Measurements from ENCODE around the gene DHRS7B. TPM values are rescaled to one million over a fixed set of nuclear protein-coding genes. Genes with fewer than 3 reads are reported as not detected.
A peak's percentile ranks its signal among the peaks of the same experiment; 100 is the strongest.
"Not testable (repeated sequence)": the region's sequence is repeated elsewhere in the genome, so short reads cannot be mapped to it uniquely, and the experiment has no call there.

DHRS7B gene
- total RNA-seq, 1 experiment from 2014 or later, result 20.8 TPM

GRCh38 chr17:21173543-21173942 is 46.8 kb downstream of the DHRS7B start:
- Histone ChIP-seq H3K36me3 (no peaks in the 10 kb centered on the region), H3K27me3 (no peaks in the 10 kb centered on the region), H3K4me1 (no peaks in the 10 kb centered on the region), H3K4me3 (no peak overlapping the region), H3K9me3 (replicated peaks) (no peaks in the 10 kb centered on the region), H3K27ac (no peak overlapping the region)
- no peak for DNase-seq

GRCh38 chr17:21174186-21174585 is 47.4 kb downstream of the DHRS7B start:
- H3K4me1 ChIP-seq, result no peaks in the 10 kb centered on the region
- no peaks in the 10 kb centered on the region for H3K9me3 ChIP-seq (replicated peaks)
- no peaks in the 10 kb centered on the region for H3K36me3 ChIP-seq
- H3K27ac ChIP-seq, result no peak overlapping the region
- H3K27me3 ChIP-seq, result no peaks in the 10 kb centered on the region
- DNase-seq, result no peak
- no peak overlapping the region for H3K4me3 ChIP-seq

- Histone ChIP-seq H3K9me3 (replicated peaks) (no peaks in the 10 kb centered on the region), H3K27me3 (no peaks in the 10 kb centered on the region), H3K36me3 (no peaks in the 10 kb centered on the region), H3K27ac (no peak overlapping the region), H3K4me3 (no peak overlapping the region), H3K4me1 (no peaks in the 10 kb centered on the region)
- no peak for DNase-seq
Observed at GRCh38 chr17:21174713-21175112, 47.9 kb downstream of the DHRS7B start.

GRCh38 chr17:21176773-21177395 is 50.1 kb downstream of the DHRS7B start:
- Histone ChIP-seq H3K4me1 (no peaks in the 10 kb centered on the region), H3K9me3 (replicated peaks) (no peaks in the 10 kb centered on the region; the same call in 1 of the 2 replicates), H3K4me3 (no peak overlapping the region), H3K36me3 (no peaks in the 10 kb centered on the region), H3K27ac (no peak overlapping the region), H3K27me3 (no peaks in the 10 kb centered on the region)
- DNase-seq, result no peak

- Histone ChIP-seq H3K27ac (no peak overlapping the region), H3K4me3 (no peak overlapping the region), H3K27me3 (no peaks in the 10 kb centered on the region), H3K9me3 (replicated peaks) (no peaks in the 10 kb centered on the region; the same call in 1 of the 2 replicates), H3K36me3 (no peaks in the 10 kb centered on the region), H3K4me1 (no peaks in the 10 kb centered on the region)
- DNase-seq, result no peak
Observed at GRCh38 chr17:21177401-21177800, 50.6 kb downstream of the DHRS7B start.

GRCh38 chr17:21177854-21178600 is 51.3 kb downstream of the DHRS7B start:
- no peaks in the 10 kb centered on the region for H3K4me1 ChIP-seq
- no peak for DNase-seq

GRCh38 chr17:21183468-21183867 is 56.7 kb downstream of the DHRS7B start:
- Histone ChIP-seq H3K27ac (no peak overlapping the region), H3K36me3 (peaks cover 3% of the 10 kb centered on the region; the same call in 1 of the 2 replicates), H3K4me1 (peaks cover 4% of the 10 kb centered on the region; the same call in 1 of the 2 replicates), H3K4me3 (no peak overlapping the region), H3K27me3 (no peaks in the 10 kb centered on the region), H3K9me3 (replicated peaks) (no peaks in the 10 kb centered on the region; the same call in 1 of the 2 replicates)
- peak in 1 of 2 experiments; percentile 45 for DNase-seq

More at GRCh38 chr17:21177854-21178600, 51.3 kb downstream of the DHRS7B start:
- H3K9me3 ChIP-seq (replicated peaks), result no peaks in the 10 kb centered on the region; the same call in 1 of the 2 replicates
- H3K27ac ChIP-seq, result no peak overlapping the region
- H3K4me3 ChIP-seq, result no peak overlapping the region
- H3K27me3 ChIP-seq, result no peaks in the 10 kb centered on the region
- no peaks in the 10 kb centered on the region for H3K36me3 ChIP-seq

GRCh38 chr17:21184570-21184969 is 57.8 kb downstream of the DHRS7B start:
- H3K27ac ChIP-seq, result no peak overlapping the region
- H3K4me3 ChIP-seq, result no peak overlapping the region
- no peak for DNase-seq
- peaks cover 3% of the 10 kb centered on the region; the same call in 1 of the 2 replicates for H3K36me3 ChIP-seq
- no peaks in the 10 kb centered on the region for H3K27me3 ChIP-seq
- no peaks in the 10 kb centered on the region; the same call in 1 of the 2 replicates for H3K9me3 ChIP-seq (replicated peaks)
- H3K4me1 ChIP-seq, result peaks cover 4% of the 10 kb centered on the region; the same call in 1 of the 2 replicates

GRCh38 chr17:21185061-21185460 is 58.3 kb downstream of the DHRS7B start:
- no peak for DNase-seq
- H3K4me1 ChIP-seq, result peaks cover 4% of the 10 kb centered on the region
- peaks cover 3% of the 10 kb centered on the region; the same call in 1 of the 2 replicates for H3K36me3 ChIP-seq
- H3K4me3 ChIP-seq, result no peak overlapping the region
- no peaks in the 10 kb centered on the region; the same call in 1 of the 2 replicates for H3K9me3 ChIP-seq (replicated peaks)
- no peak overlapping the region for H3K27ac ChIP-seq
- no peaks in the 10 kb centered on the region for H3K27me3 ChIP-seq

- H3K27me3 ChIP-seq, result no peaks in the 10 kb centered on the region
- H3K36me3 ChIP-seq, result peaks cover 3% of the 10 kb centered on the region; the same call in 1 of the 2 replicates
- H3K4me1 ChIP-seq, result peaks cover 16% of the 10 kb centered on the region
- H3K9me3 ChIP-seq (replicated peaks), result no peaks in the 10 kb centered on the region; the same call in 1 of the 2 replicates
- H3K4me3 ChIP-seq, result no peak overlapping the region
- H3K27ac ChIP-seq, result no peak overlapping the region
- no peak for DNase-seq
Observed at GRCh38 chr17:21186399-21187187, 59.8 kb downstream of the DHRS7B start.

GRCh38 chr17:21189361-21189760 is 62.6 kb downstream of the DHRS7B start:
- no peak overlapping the region for H3K4me3 ChIP-seq
- no peak for DNase-seq
- H3K4me1 ChIP-seq, result peaks cover 40% of the 10 kb centered on the region
- H3K9me3 ChIP-seq (replicated peaks), result no peaks in the 10 kb centered on the region
- H3K27ac ChIP-seq, result no peak overlapping the region
- peaks cover 3% of the 10 kb centered on the region; the same call in 1 of the 2 replicates for H3K36me3 ChIP-seq
- H3K27me3 ChIP-seq, result no peaks in the 10 kb centered on the region

GRCh38 chr17:21190078-21190477 is 63.3 kb downstream of the DHRS7B start:
- H3K4me1 ChIP-seq, result peaks cover 45% of the 10 kb centered on the region
- no peaks in the 10 kb centered on the region for H3K27me3 ChIP-seq
- peak; percentile 58 to 79 for DNase-seq
- no peaks in the 10 kb centered on the region for H3K9me3 ChIP-seq (replicated peaks)
- no peak overlapping the region for H3K27ac ChIP-seq
- peaks cover 3% of the 10 kb centered on the region; the same call in 1 of the 2 replicates for H3K36me3 ChIP-seq
- no peak overlapping the region for H3K4me3 ChIP-seq

GRCh38 chr17:21191698-21192097 is 64.9 kb downstream of the DHRS7B start:
- Histone ChIP-seq H3K4me1 (peaks cover 54% of the 10 kb centered on the region), H3K4me3 (no peak overlapping the region), H3K27ac (no peak overlapping the region), H3K36me3 (peaks cover 3% of the 10 kb centered on the region), H3K27me3 (no peaks in the 10 kb centered on the region), H3K9me3 (replicated peaks) (no peaks in the 10 kb centered on the region)
- DNase-seq, result no peak

- not testable (repeated sequence) for H3K36me3 ChIP-seq; H3K27me3 ChIP-seq; H3K4me3 ChIP-seq; H3K9me3 ChIP-seq (replicated peaks)
- Histone ChIP-seq H3K27ac (0 out of 2 replicates have a peak overlapping the region, but pooled peaks have one; percentile 1), H3K4me1 (peaks cover 54% of the 10 kb centered on the region)
- peak in 1 of 2 experiments; percentile 78 for DNase-seq
Observed at GRCh38 chr17:21192414-21192813, 65.7 kb downstream of the DHRS7B start.

All from SJCRH30 (cell line).